OCI-M2 (cell line): ENCODE data around the gene MBD3.
"Not testable (repeated sequence)": the region's sequence is repeated elsewhere in the genome, so short reads cannot be mapped to it uniquely, and the experiment has no call there.

Experiments used
- DNase-seq: peaks from one replicate; lab custom pipeline; 2025; ENCODE audit not compliant: unreplicated experiment; lab: John Stamatoyannopoulos, UW

MBD3 gene

GRCh38 chr19:1592755-1593500 lies at the start of gene MBD3:
Gene MBD3 (minus strand): TSS chr19:1592865. CDS start chr19:1592631, 234 bp downstream.
- peak; percentile 44 for DNase-seq

- DNase-seq, result not testable (repeated sequence)
Measured at GRCh38 chr19:1640893-1641448, 48.3 kb upstream of the MBD3 start.

- no peak for DNase-seq
Measured at GRCh38 chr19:1636325-1637236, 43.9 kb upstream of the MBD3 start.

GRCh38 chr19:1634938-1635243 lies 42.2 kb upstream of the MBD3 start:
- DNase-seq, result no peak

GRCh38 chr19:1634242-1634937 lies 41.7 kb upstream of the MBD3 start:
- DNase-seq, result no peak

GRCh38 chr19:1633269-1633826 lies 40.7 kb upstream of the MBD3 start:
- no peak for DNase-seq

GRCh38 chr19:1632462-1633268 lies 40.0 kb upstream of the MBD3 start:
- no peak for DNase-seq

- no peak for DNase-seq
Measured at GRCh38 chr19:1631557-1632100, 39.0 kb upstream of the MBD3 start.

- no peak for DNase-seq
Measured at GRCh38 chr19:1630811-1631210, 38.1 kb upstream of the MBD3 start.

- no peak for DNase-seq
Measured at GRCh38 chr19:1630012-1630411, 37.3 kb upstream of the MBD3 start.

- DNase-seq, result no peak
Measured at GRCh38 chr19:1629256-1629808, 36.7 kb upstream of the MBD3 start.

GRCh38 chr19:1627194-1627593 lies 34.5 kb upstream of the MBD3 start:
- no peak for DNase-seq

GRCh38 chr19:1626417-1627010 lies 33.8 kb upstream of the MBD3 start:
- no peak for DNase-seq

GRCh38 chr19:1624458-1624857 lies 31.8 kb upstream of the MBD3 start:
- no peak for DNase-seq

GRCh38 chr19:1622541-1622940 lies 29.9 kb upstream of the MBD3 start:
- DNase-seq, result no peak

- no peak for DNase-seq
Measured at GRCh38 chr19:1622007-1622406, 29.3 kb upstream of the MBD3 start.

GRCh38 chr19:1621574-1621973 lies 28.9 kb upstream of the MBD3 start:
- no peak for DNase-seq

GRCh38 chr19:1621021-1621420 lies 28.4 kb upstream of the MBD3 start:
- no peak for DNase-seq

GRCh38 chr19:1620502-1620901 lies 27.8 kb upstream of the MBD3 start:
- no peak for DNase-seq
